GM23248 (cell line): ENCODE measurements around the gene ERC1. TPM values are rescaled to one million over a fixed set of nuclear protein-coding genes. Genes with fewer than 3 reads are reported as not detected.

Source experiments
- DNase-seq: peaks from one replicate; pipeline ENCODE4 v3.0.0-alpha.2; 2015
- H2AFZ ChIP-seq: fragments of 200-600 bp; sonication (generic); 2 replicates; pipeline ENCODE4 v1.6.1; 2016; ENCODE audit warnings: antibody characterized with exemption
- H3F3A ChIP-seq: fragments of 200-600 bp; sonication (generic); 2 replicates; pipeline ENCODE4 v1.6.1; 2016; ENCODE audit warnings: mild to moderate bottlenecking, antibody characterized with exemption, mixed run types; ENCODE audit not compliant: insufficient read depth
- H3K27ac ChIP-seq: fragments of 200-600 bp; sonication (generic); 2 replicates; pipeline ENCODE4 v1.5.1; 2016; ENCODE audit warnings: mild to moderate bottlenecking
- H3K27me3 ChIP-seq: fragments of 200-600 bp; sonication (generic); replicated peaks from 2 replicates; pipeline ENCODE4 v1.6.1; 2016; ENCODE audit warnings: mild to moderate bottlenecking; ENCODE audit not compliant: insufficient read depth
- H3K36me3 ChIP-seq: fragments of 200-600 bp; sonication (generic); 2 replicates; pipeline ENCODE4 v1.6.1; 2016; ENCODE audit warnings: low read depth, mild to moderate bottlenecking
- H3K4me1 ChIP-seq: fragments of 200-600 bp; sonication (generic); 2 replicates; pipeline ENCODE4 v1.6.1; 2016; ENCODE audit warnings: mild to moderate bottlenecking; ENCODE audit not compliant: insufficient read depth
- H3K4me2 ChIP-seq: fragments of 200-600 bp; sonication (generic); one replicate; pipeline ENCODE4 v1.6.1; 2016; ENCODE audit warnings: mild to moderate bottlenecking; ENCODE audit not compliant: unreplicated experiment
- H3K4me3 ChIP-seq: fragments of 200-600 bp; sonication (generic); 2 replicates; pipeline ENCODE4 v1.5.1; 2016; ENCODE audit warnings: mild to moderate bottlenecking
- H3K79me2 ChIP-seq: fragments of 200-600 bp; sonication (generic); 2 replicates; pipeline ENCODE4 v1.6.1; 2016; ENCODE audit warnings: mild to moderate bottlenecking; ENCODE audit not compliant: insufficient read depth
- H3K9ac ChIP-seq: fragments of 200-600 bp; sonication (generic); 2 replicates; pipeline ENCODE4 v1.6.1; 2016; ENCODE audit warnings: mild to moderate bottlenecking
- H3K9me2 ChIP-seq: fragments of 200-600 bp; sonication (generic); 2 replicates; pipeline ENCODE4 v1.6.1; 2016; ENCODE audit warnings: mixed run types, mild to moderate bottlenecking, moderate library complexity; ENCODE audit not compliant: insufficient read depth
- H3K9me3 ChIP-seq: fragments of 200-600 bp; sonication (generic); one replicate; pipeline ENCODE4 v1.6.1; 2017; ENCODE audit warnings: low read depth
- H4K20me1 ChIP-seq: fragments of 200-600 bp; sonication (generic); 2 replicates; pipeline ENCODE4 v1.6.0; 2016; ENCODE audit not compliant: insufficient read depth
- EZH2 ChIP-seq: fragments of 200-600 bp; sonication (generic); IDR thresholded peaks from 2 replicates; pipeline ENCODE4 v1.6.1; 2018; ENCODE audit warnings: antibody characterized with exemption, mild to moderate bottlenecking; ENCODE audit not compliant: insufficient read depth, poor library complexity, severe bottlenecking
- EZH2phosphoT487 ChIP-seq: fragments of 200-600 bp; sonication (generic); IDR thresholded peaks from 2 replicates; pipeline ENCODE4 v1.6.1; 2018; ENCODE audit warnings: antibody characterized with exemption, moderate library complexity, mild to moderate bottlenecking, low read depth; ENCODE audit not compliant: insufficient read depth
- WGBS, 2 experiments: methylation state at CpG; one replicate each; pipeline ENCODE4 v1.1.6; 2015 to 2017; ENCODE audit warnings: low lambda C conversion rate in 2 of 2, low coverage in 1 of 2; ENCODE audit errors: missing lambda C conversion rate in 2 of 2; 5-methylcytosine and 5-hydroxymethylcytosine counted together
- in situ Hi-C: fragments of 300-500 bp; cut with MboI; formaldehyde crosslinking; loops from 2 replicates; pipeline ENCODE4 v1.15.0; 2020
- polyA plus RNA-seq: library from polyadenylated mRNA; unstranded; fragments of >200 nt; fragmentation: Nextera tagmentation; extraction: Ambion mirVana; gene quantifications from 2 replicates; pipeline ENCODE4 v1.2.1, GENCODE V29; 2016
- total RNA-seq: library from RNA; depleted of rRNA; stranded (reverse); fragments of >200 nt; shearing (Covaris generic); gene quantifications from 2 replicates; pipeline ENCODE4 v1.2.3, GENCODE V29; 2014

The ERC1 gene
- total and polyA plus RNA-seq, 2 experiments from 2014 or later: 21.5 to 23.3 TPM

DNA sequence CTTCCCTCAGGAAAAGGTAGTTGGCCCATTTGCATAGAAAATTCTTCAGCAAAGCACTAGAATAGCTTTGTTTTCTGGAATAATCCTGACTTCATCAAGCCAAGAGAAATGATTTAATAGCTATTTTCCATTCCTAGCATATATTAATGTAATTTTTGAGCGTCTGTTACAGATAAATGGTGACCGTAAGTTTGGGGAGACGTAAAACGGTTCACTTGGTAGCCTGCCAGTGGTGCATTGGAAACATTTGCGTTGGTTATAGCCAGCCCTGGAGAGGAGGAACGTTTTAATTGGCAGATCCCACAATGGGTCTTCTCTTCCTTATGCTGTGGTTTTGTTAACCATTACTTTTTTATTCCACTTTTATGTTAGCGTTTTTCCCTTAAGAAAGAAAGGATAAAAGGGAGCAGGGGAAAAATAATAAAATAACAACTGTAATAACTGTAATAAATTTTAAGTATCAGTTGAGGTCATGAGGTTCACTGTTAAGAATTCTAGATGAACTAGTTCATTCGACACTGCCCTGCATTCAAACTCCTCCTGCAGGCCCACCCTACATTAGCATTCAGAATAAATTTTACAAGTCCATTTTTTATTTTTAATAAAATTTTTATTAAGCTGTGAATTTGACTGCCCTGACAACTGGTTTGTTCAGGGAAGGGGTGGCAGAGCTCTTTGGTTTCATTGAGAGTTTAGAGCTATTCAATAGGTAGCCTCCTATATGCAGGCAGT lies 300.7 kb downstream of the ERC1 start:
- no peak overlapping the region for H2AFZ ChIP-seq
- 57 to 58% methylated on average over 8 of the region's 8 CpGs for WGBS, 2 experiments
- H3K9me3 ChIP-seq: no peaks in the 10 kb centered on the region
- peaks cover 10% of the 10 kb centered on the region for H3F3A ChIP-seq
- H4K20me1 ChIP-seq: no peaks in the 10 kb centered on the region
- H3K27ac ChIP-seq: no peak overlapping the region
- no peak overlapping the region for H3K4me2 ChIP-seq
- no peaks in the 10 kb centered on the region for H3K27me3 ChIP-seq
- in situ Hi-C loops: no loop called here
- no peak overlapping the region for H3K9ac ChIP-seq
- TF ChIP-seq EZH2phosphoT487 (no peak), EZH2 (no peak)
- peaks cover 3% of the 10 kb centered on the region for H3K4me1 ChIP-seq
- H3K9me2 ChIP-seq: no peaks in the 10 kb centered on the region
- no peak overlapping the region for H3K4me3 ChIP-seq
- DNase-seq: no peak
- no peaks in the 10 kb centered on the region for H3K79me2 ChIP-seq
- peaks cover 3% of the 10 kb centered on the region; the same call in 1 of the 2 replicates for H3K36me3 ChIP-seq

- no peak overlapping the region for H3K27ac ChIP-seq
- H3K4me2 ChIP-seq: no peak overlapping the region
- in situ Hi-C loops: no loop called here
- no peak overlapping the region for H3K4me3 ChIP-seq
- no peak overlapping the region for H2AFZ ChIP-seq
- H3K79me2 ChIP-seq: no peaks in the 10 kb centered on the region
- no peaks in the 10 kb centered on the region for H3K27me3 ChIP-seq
- peaks cover 5% of the 10 kb centered on the region; the same call in 1 of the 2 replicates for H3K36me3 ChIP-seq
- H3K9me3 ChIP-seq: no peaks in the 10 kb centered on the region
- H3K4me1 ChIP-seq: peaks cover 12% of the 10 kb centered on the region
- WGBS, 2 experiments: 65 to 71% methylated on average over 1 of the region's 1 CpG
- H4K20me1 ChIP-seq: no peaks in the 10 kb centered on the region
- H3K9ac ChIP-seq: no peak overlapping the region
- H3K9me2 ChIP-seq: no peaks in the 10 kb centered on the region
- H3F3A ChIP-seq: peaks cover 20% of the 10 kb centered on the region
- no peak for DNase-seq
- TF ChIP-seq EZH2phosphoT487: no peak
- no peak for TF ChIP-seq EZH2
These were observed 302.9 kb downstream of the ERC1 start for GRCh38 chr12:1293901-1294300.

- no peak overlapping the region for H3K4me3 ChIP-seq
- peaks cover 12% of the 10 kb centered on the region for H3K4me1 ChIP-seq
- peak overlapping the region; percentile 69 for H3K27ac ChIP-seq
- peaks cover 16% of the 10 kb centered on the region for H3K36me3 ChIP-seq
- DNase-seq: peak; percentile 90
- no peak for TF ChIP-seq EZH2
- TF ChIP-seq EZH2phosphoT487: no peak
- H3K4me2 ChIP-seq: peak overlapping the region; percentile 6
- H4K20me1 ChIP-seq: no peaks in the 10 kb centered on the region
- no peak overlapping the region for H2AFZ ChIP-seq
- H3K27me3 ChIP-seq: no peaks in the 10 kb centered on the region
- H3K9ac ChIP-seq: no peak overlapping the region
- WGBS, 2 experiments: 3 to 12% methylated on average over 3 of the region's 3 CpGs
- H3K9me2 ChIP-seq: no peaks in the 10 kb centered on the region
- peaks cover 13% of the 10 kb centered on the region for H3F3A ChIP-seq
- H3K9me3 ChIP-seq: no peaks in the 10 kb centered on the region
- no peaks in the 10 kb centered on the region for H3K79me2 ChIP-seq
- in situ Hi-C loops: no loop called here
These were observed 306.2 kb downstream of the ERC1 start for GRCh38 chr12:1297206-1297605.

GRCh38 chr12:1297639-1298175 lies 306.7 kb downstream of the ERC1 start:
- Histone ChIP-seq H3K9ac (no peak overlapping the region), H3K27ac (peak overlapping the region; percentile 69), H3K27me3 (no peaks in the 10 kb centered on the region), H4K20me1 (no peaks in the 10 kb centered on the region), H3F3A (peaks cover 13% of the 10 kb centered on the region), H3K9me3 (no peaks in the 10 kb centered on the region), H3K4me1 (peaks cover 12% of the 10 kb centered on the region), H3K36me3 (peaks cover 16% of the 10 kb centered on the region), H3K4me3 (no peak overlapping the region), H3K9me2 (no peaks in the 10 kb centered on the region), H3K4me2 (peak overlapping the region; percentile 2), H3K79me2 (no peaks in the 10 kb centered on the region), H2AFZ (no peak overlapping the region)
- TF ChIP-seq EZH2phosphoT487 (no peak), EZH2 (no peak)
- 93 to 94% methylated on average over 4 of the region's 4 CpGs for WGBS, 2 experiments
- no peak for DNase-seq
- in situ Hi-C loops: no loop called here
